Prostate gland (tissue), 2 donors: ENCODE measurements around the gene NFIX.

Experiments
- POLR2A ChIP-seq: fragments of 450-650 bp; IDR thresholded peaks from one replicate; pipeline ENCODE4 v1.6.1; 2016; ENCODE audit warnings: antibody characterized with exemption, mild to moderate bottlenecking
- POLR2AphosphoS5 ChIP-seq: sonication (generic); formaldehyde crosslinking; IDR thresholded peaks from one replicate; pipeline ENCODE4 v1.6.1; 2017; ENCODE audit warnings: antibody characterized with exemption
- TF ChIP-seq, protein P1 (sequence below), 4 experiments: fragments of 200-600 bp in 2 of 4; fragments of 450-650 bp in 2 of 4; sonication (generic) in 2 of 4; IDR thresholded peaks; 1 replicate in 3 of 4; 2 replicates in 1 of 4; pipeline ENCODE4 v1.5.1; 2016 to 2019; ENCODE audit warnings: antibody characterized with exemption in 4 of 4, mild to moderate bottlenecking in 2 of 4, moderate library complexity in 2 of 4

DNA sequence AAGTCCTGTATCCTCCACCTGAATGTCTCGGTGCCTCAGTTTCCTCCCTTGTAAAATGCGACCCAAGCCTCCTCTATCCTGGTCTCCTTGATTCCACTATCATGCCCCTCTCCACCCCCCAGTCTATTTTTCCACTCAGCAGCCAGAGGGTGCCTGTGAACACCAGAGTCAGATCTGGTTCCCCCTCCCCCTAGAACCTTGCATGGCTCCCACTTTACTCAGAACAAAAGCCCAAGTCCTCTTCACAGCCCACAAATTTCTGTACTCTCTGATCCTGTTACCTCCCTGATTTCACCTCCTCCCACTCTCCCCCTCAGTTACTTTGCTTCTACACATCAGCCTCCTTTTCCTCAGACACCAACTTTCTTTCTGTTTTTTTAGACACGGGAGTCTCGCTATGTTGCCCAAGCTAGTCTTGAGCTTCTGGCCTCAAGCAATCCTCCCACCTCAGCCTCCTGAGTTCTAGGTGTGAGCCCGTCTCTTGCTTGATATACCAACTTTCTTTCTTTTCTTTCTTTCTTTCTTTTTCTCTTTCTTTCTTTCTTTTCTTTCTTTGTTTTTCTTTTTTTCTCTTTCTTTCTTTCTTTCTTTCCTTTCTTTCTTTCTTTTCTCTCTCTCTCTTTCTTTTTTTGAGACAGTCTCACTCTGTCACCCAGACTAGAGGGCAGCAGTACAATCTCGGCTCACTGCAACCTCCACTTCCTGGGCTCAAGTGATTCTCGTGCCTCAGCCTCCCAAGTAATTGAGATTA lies 25.0 kb upstream of the NFIX start:
- TF ChIP-seq, protein P1, sequence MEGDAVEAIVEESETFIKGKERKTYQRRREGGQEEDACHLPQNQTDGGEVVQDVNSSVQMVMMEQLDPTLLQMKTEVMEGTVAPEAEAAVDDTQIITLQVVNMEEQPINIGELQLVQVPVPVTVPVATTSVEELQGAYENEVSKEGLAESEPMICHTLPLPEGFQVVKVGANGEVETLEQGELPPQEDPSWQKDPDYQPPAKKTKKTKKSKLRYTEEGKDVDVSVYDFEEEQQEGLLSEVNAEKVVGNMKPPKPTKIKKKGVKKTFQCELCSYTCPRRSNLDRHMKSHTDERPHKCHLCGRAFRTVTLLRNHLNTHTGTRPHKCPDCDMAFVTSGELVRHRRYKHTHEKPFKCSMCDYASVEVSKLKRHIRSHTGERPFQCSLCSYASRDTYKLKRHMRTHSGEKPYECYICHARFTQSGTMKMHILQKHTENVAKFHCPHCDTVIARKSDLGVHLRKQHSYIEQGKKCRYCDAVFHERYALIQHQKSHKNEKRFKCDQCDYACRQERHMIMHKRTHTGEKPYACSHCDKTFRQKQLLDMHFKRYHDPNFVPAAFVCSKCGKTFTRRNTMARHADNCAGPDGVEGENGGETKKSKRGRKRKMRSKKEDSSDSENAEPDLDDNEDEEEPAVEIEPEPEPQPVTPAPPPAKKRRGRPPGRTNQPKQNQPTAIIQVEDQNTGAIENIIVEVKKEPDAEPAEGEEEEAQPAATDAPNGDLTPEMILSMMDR (IDR thresholded peaks at IDR 0.05), result no peak
- TF ChIP-seq POLR2AphosphoS5 (no peak), POLR2A (no peak)
